ENCODE measurements around the gene DCAKD. TPM values are rescaled to one million over a fixed set of nuclear protein-coding genes. Genes with fewer than 3 reads are reported as not detected.

DCAKD gene
- total RNA-seq, 1 donor from 2014 or later = 31.4 TPM

- H3K27ac Mint-ChIP-seq = no peak overlapping the region
- H3F3A ChIP-seq (ENCODE audit: low read depth) = peaks cover 33% of the 10 kb centered on the region
- no peaks in the 10 kb centered on the region for H3K79me2 ChIP-seq (ENCODE audit: low read depth)
- no peak overlapping the region for H3K4me2 ChIP-seq
- no peak overlapping the region for H3K4me3 ChIP-seq
- no peak overlapping the region for H3K27ac ChIP-seq
- H3K36me3 Mint-ChIP-seq = peaks cover 2% of the 10 kb centered on the region
- peaks cover 18% of the 10 kb centered on the region for H4K20me1 ChIP-seq (ENCODE audit: low read depth)
- H3K9me3 Mint-ChIP-seq = no peaks in the 10 kb centered on the region
- H3K9me3 ChIP-seq (ENCODE audit: low read depth) = no peaks in the 10 kb centered on the region
- peaks cover 41% of the 10 kb centered on the region for H3K4me1 Mint-ChIP-seq
- peaks cover 42% of the 10 kb centered on the region for H3K27me3 ChIP-seq
- no peak for DNase-seq (ENCODE audit: low spot score)
- no peak overlapping the region for H2AFZ ChIP-seq (replicated peaks)
- H3K4me1 ChIP-seq = peaks cover 21% of the 10 kb centered on the region
- no peaks in the 10 kb centered on the region for H3K36me3 ChIP-seq
- H3K4me3 Mint-ChIP-seq = no peak overlapping the region
- H3K9ac ChIP-seq = no peak overlapping the region
- TF ChIP-seq EZH2phosphoT487 (IDR thresholded peaks at IDR 0.05) (no peak), EZH2 (IDR thresholded peaks at IDR 0.05) (no peak), CTCF (IDR thresholded peaks at IDR 0.05) (no peak)
- peaks cover 22% of the 10 kb centered on the region for H3K27me3 Mint-ChIP-seq (ENCODE audit: insufficient read depth, low read depth)
Measured at GRCh38 chr17:45016237-45016636, 35.2 kb downstream of the DCAKD start.

GRCh38 chr17:45013021-45013997 lies 38.1 kb downstream of the DCAKD start:
- Mint-ChIP-seq H3K27me3 (ENCODE audit: insufficient read depth, low read depth) (peaks cover 6% of the 10 kb centered on the region), H3K4me1 (peaks cover 31% of the 10 kb centered on the region), H3K27ac (peak overlapping the region; percentile 51), H3K9me3 (no peaks in the 10 kb centered on the region), H3K4me3 (no peak overlapping the region), H3K36me3 (no peaks in the 10 kb centered on the region)
- Histone ChIP-seq H3K36me3 (no peaks in the 10 kb centered on the region), H2AFZ (replicated peaks) (no peak overlapping the region), H3K4me1 (peaks cover 8% of the 10 kb centered on the region), H3F3A (ENCODE audit: low read depth) (peaks cover 13% of the 10 kb centered on the region), H3K9me3 (ENCODE audit: low read depth) (no peaks in the 10 kb centered on the region), H3K27me3 (peaks cover 13% of the 10 kb centered on the region), H3K4me2 (no peak overlapping the region), H3K79me2 (ENCODE audit: low read depth) (no peaks in the 10 kb centered on the region), H3K9ac (no peak overlapping the region), H3K27ac (no peak overlapping the region), H4K20me1 (ENCODE audit: low read depth) (no peaks in the 10 kb centered on the region), H3K4me3 (no peak overlapping the region)
- peak; percentile 35 for DNase-seq (ENCODE audit: low spot score)
- TF ChIP-seq EZH2 (IDR thresholded peaks at IDR 0.05) (no peak), CTCF (IDR thresholded peaks at IDR 0.05) (no peak), EZH2phosphoT487 (IDR thresholded peaks at IDR 0.05) (no peak)

- no peaks in the 10 kb centered on the region for H3K9me3 Mint-ChIP-seq
Measured at GRCh38 chr17:45011767-45012166, 39.7 kb downstream of the DCAKD start.

More at GRCh38 chr17:45011767-45012166, 39.7 kb downstream of the DCAKD start:
- Mint-ChIP-seq H3K36me3 (no peaks in the 10 kb centered on the region), H3K4me1 (peaks cover 37% of the 10 kb centered on the region), H3K27ac (no peak overlapping the region), H3K27me3 (ENCODE audit: insufficient read depth, low read depth) (peaks cover 12% of the 10 kb centered on the region), H3K4me3 (no peak overlapping the region)
- Histone ChIP-seq H3K4me1 (peaks cover 13% of the 10 kb centered on the region), H3K9ac (no peak overlapping the region), H3K79me2 (ENCODE audit: low read depth) (no peaks in the 10 kb centered on the region), H2AFZ (replicated peaks) (no peak overlapping the region), H3K36me3 (no peaks in the 10 kb centered on the region), H3K4me3 (no peak overlapping the region), H3F3A (ENCODE audit: low read depth) (peaks cover 5% of the 10 kb centered on the region), H3K27ac (no peak overlapping the region), H3K4me2 (no peak overlapping the region), H3K9me3 (ENCODE audit: low read depth) (no peaks in the 10 kb centered on the region), H3K27me3 (no peaks in the 10 kb centered on the region), H4K20me1 (ENCODE audit: low read depth) (no peaks in the 10 kb centered on the region)
- no peak for DNase-seq (ENCODE audit: low spot score)
- TF ChIP-seq EZH2phosphoT487 (IDR thresholded peaks at IDR 0.05) (no peak), EZH2 (IDR thresholded peaks at IDR 0.05) (no peak), CTCF (IDR thresholded peaks at IDR 0.05) (no peak)
